WTC11 (cell line): ENCODE measurements around the gene BTBD9. TPM values are rescaled to one million over a fixed set of nuclear protein-coding genes. Genes with fewer than 3 reads are reported as not detected.

ENCODE experiments used
- ATAC-seq: fragments of 200-7000 bp; cut with Tn5 transposase; 2 replicates; pipeline ENCODE4 v1.10.0; 2021; ENCODE audit warnings: mild to moderate bottlenecking, moderate library complexity
- CTCF ChIA-PET: fragments of 300-600 bp; sonication (Branson Sonifier 250); formaldehyde crosslinking; loops from one replicate; lab custom pipeline; 2021; ENCODE audit warnings: antibody characterized with exemption; lab: Charles Lee
- POLR2A ChIA-PET: fragments of 350-600 bp; sonication (Branson Sonifier 250); formaldehyde crosslinking; loops from one replicate; lab custom pipeline; 2021; ENCODE audit warnings: antibody characterized with exemption; lab: Charles Lee
- DNase-seq: peaks from one replicate; pipeline ENCODE4 v3.0.0; 2021; ENCODE audit warnings: low spot score
- H3K27ac Mint-ChIP-seq: 2 replicates; pipeline ENCODE4 v1.8.0; 2021; ENCODE audit warnings: mixed read lengths
- H3K27me3 Mint-ChIP-seq: 2 replicates; pipeline ENCODE4 v1.8.0; 2021; ENCODE audit warnings: low read depth, mild to moderate bottlenecking, moderate library complexity, mixed read lengths
- H3K36me3 Mint-ChIP-seq: 2 replicates; pipeline ENCODE4 v1.8.0; 2021; ENCODE audit warnings: mixed read lengths
- H3K4me1 Mint-ChIP-seq: 2 replicates; pipeline ENCODE4 v1.8.0; 2022; ENCODE audit warnings: mixed read lengths
- H3K4me3 Mint-ChIP-seq: 2 replicates; pipeline ENCODE4 v1.8.0; 2021; ENCODE audit warnings: mild to moderate bottlenecking, moderate library complexity, mixed read lengths
- H3K9me3 Mint-ChIP-seq: 2 replicates; pipeline ENCODE4 v1.8.0; 2021; ENCODE audit warnings: mixed read lengths
- ATF1 ChIP-seq: sonication (generic); formaldehyde crosslinking; IDR thresholded peaks from 2 replicates; pipeline ENCODE4 v1.8.1; 2023; ENCODE audit warnings: mild to moderate bottlenecking, moderate library complexity, missing genetic modification reagents
- ATF2 ChIP-seq: sonication (generic); formaldehyde crosslinking; IDR thresholded peaks from 2 replicates; pipeline ENCODE4 v1.8.1; 2022; ENCODE audit warnings: low read depth, missing genetic modification reagents, borderline replicate concordance
- CDX4 ChIP-seq: fragments of 250-450 bp; sonication (Bioruptor Pico); IDR thresholded peaks from 2 replicates; pipeline ENCODE4 v1.9.0; 2021; ENCODE audit warnings: moderate library complexity, mild to moderate bottlenecking, inconsistent platforms, borderline replicate concordance
- CREM ChIP-seq: sonication (generic); formaldehyde crosslinking; IDR thresholded peaks from 2 replicates; pipeline ENCODE4 v1.8.1; 2022; ENCODE audit warnings: mild to moderate bottlenecking, missing genetic modification reagents, moderate library complexity
- E2F5 ChIP-seq: sonication (generic); formaldehyde crosslinking; IDR thresholded peaks from 2 replicates; pipeline ENCODE4 v1.8.1; 2022; ENCODE audit warnings: mild to moderate bottlenecking, moderate library complexity, missing genetic modification reagents
- ESRRA ChIP-seq: sonication (generic); formaldehyde crosslinking; IDR thresholded peaks from 2 replicates; pipeline ENCODE4 v1.8.1; 2022; ENCODE audit warnings: mild to moderate bottlenecking, missing genetic modification reagents, borderline replicate concordance
- GABPB1 ChIP-seq: sonication (generic); formaldehyde crosslinking; IDR thresholded peaks from 2 replicates; pipeline ENCODE4 v1.8.1; 2023; ENCODE audit warnings: mild to moderate bottlenecking, missing genetic modification reagents
- HMGA2 ChIP-seq: fragments of 250-450 bp; sonication (Bioruptor Pico); IDR thresholded peaks from 2 replicates; pipeline ENCODE4 v1.4.0; 2021; ENCODE audit warnings: mild to moderate bottlenecking, moderate library complexity
- HMGXB4 ChIP-seq: sonication (generic); formaldehyde crosslinking; IDR thresholded peaks from 2 replicates; pipeline ENCODE4 v1.8.1; 2023; ENCODE audit warnings: mild to moderate bottlenecking, moderate library complexity, missing genetic modification reagents
- IRF2 ChIP-seq: sonication (generic); formaldehyde crosslinking; IDR thresholded peaks from 2 replicates; pipeline ENCODE4 v1.8.0; 2022; ENCODE audit warnings: low read depth, missing genetic modification reagents, borderline replicate concordance
- JAZF1 ChIP-seq: fragments of 250-450 bp; sonication (Bioruptor Pico); IDR thresholded peaks from 2 replicates; pipeline ENCODE4 v1.9.0; 2021; ENCODE audit warnings: moderate library complexity, mild to moderate bottlenecking, inconsistent platforms
- KAT7 ChIP-seq: sonication (generic); formaldehyde crosslinking; IDR thresholded peaks from 2 replicates; pipeline ENCODE4 v1.8.1; 2023; ENCODE audit warnings: missing genetic modification reagents, mild to moderate bottlenecking, borderline replicate concordance
- MAX ChIP-seq: sonication (generic); formaldehyde crosslinking; IDR thresholded peaks from 2 replicates; pipeline ENCODE4 v1.8.0; 2022; ENCODE audit warnings: mild to moderate bottlenecking, missing genetic modification reagents
- NFATC4 ChIP-seq: fragments of 250-450 bp; sonication (Bioruptor Pico); IDR thresholded peaks from 2 replicates; pipeline ENCODE4 v1.9.0; 2021; ENCODE audit warnings: mild to moderate bottlenecking
- NFYB ChIP-seq: sonication (generic); formaldehyde crosslinking; conservative IDR thresholded peaks from 2 replicates; pipeline ENCODE4 v1.8.0; 2022; ENCODE audit warnings: low read depth, missing genetic modification reagents
- NR3C1 ChIP-seq: sonication (generic); formaldehyde crosslinking; conservative IDR thresholded peaks from 2 replicates; pipeline ENCODE4 v1.8.1; 2023; ENCODE audit warnings: low read depth, mild to moderate bottlenecking, missing genetic modification reagents
- OVOL2 ChIP-seq: fragments of 250-450 bp; sonication (Bioruptor Pico); IDR thresholded peaks from 2 replicates; pipeline ENCODE4 v1.9.0; 2021; ENCODE audit warnings: mild to moderate bottlenecking, borderline replicate concordance
- PRRX2 ChIP-seq: fragments of 250-450 bp; sonication (Bioruptor Pico); IDR thresholded peaks from 2 replicates; pipeline ENCODE4 v1.8.0; 2021; ENCODE audit warnings: mild to moderate bottlenecking
- TEAD1 ChIP-seq: sonication (generic); formaldehyde crosslinking; IDR thresholded peaks from 2 replicates; pipeline ENCODE4 v1.8.0; 2022; ENCODE audit warnings: mild to moderate bottlenecking, missing genetic modification reagents
- TP53 ChIP-seq: sonication (generic); formaldehyde crosslinking; IDR thresholded peaks from 2 replicates; pipeline ENCODE4 v1.8.1; 2023; ENCODE audit warnings: mild to moderate bottlenecking, missing genetic modification reagents
- ZNF396 ChIP-seq: fragments of 250-450 bp; sonication (Bioruptor Pico); IDR thresholded peaks from 2 replicates; pipeline ENCODE4 v1.8.0; 2021; ENCODE audit warnings: mild to moderate bottlenecking, moderate library complexity, borderline replicate concordance
- ZNF671 ChIP-seq: fragments of 250-450 bp; sonication (Bioruptor Pico); IDR thresholded peaks from 2 replicates; pipeline ENCODE4 v1.8.0; 2021; ENCODE audit warnings: mild to moderate bottlenecking
- total RNA-seq: library from RNA; stranded (reverse); gene quantifications from 3 replicates; pipeline ENCODE4 v1.2.3, GENCODE V29; 2021

BTBD9 gene
- total RNA-seq, 1 experiment from 2014 or later: 4.2 TPM

GRCh38 chr6:38634518-38634917 lies 5.2 kb downstream of the BTBD9 start:
- no peak for TF ChIP-seq KAT7 (CRISPR knock-in tag)
- TF ChIP-seq GABPB1 (CRISPR knock-in tag): no peak
- TF ChIP-seq NFATC4 (CRISPR knock-in tag): no peak
- no peak for TF ChIP-seq IRF2 (CRISPR knock-in tag)
- TF ChIP-seq E2F5: no peak
- TF ChIP-seq PRRX2 (CRISPR knock-in tag): no peak
- TF ChIP-seq NR3C1 (CRISPR knock-in tag): no peak
- TF ChIP-seq ATF1 (CRISPR knock-in tag): no peak
- TF ChIP-seq ATF2: no peak
- TF ChIP-seq MAX (CRISPR knock-in tag): no peak
- no peak for TF ChIP-seq ZNF671
- TF ChIP-seq HMGXB4 (CRISPR knock-in tag): no peak
- no peak for ATAC-seq
- peaks cover 6% of the 10 kb centered on the region for H3K4me1 Mint-ChIP-seq
- no peak for DNase-seq
- CTCF ChIA-PET: no interaction called here
- H3K27me3 Mint-ChIP-seq: peaks cover 3% of the 10 kb centered on the region; the same call in 1 of the 2 replicates
- H3K4me3 Mint-ChIP-seq: no peak overlapping the region
- POLR2A ChIA-PET: no interaction called here
- no peaks in the 10 kb centered on the region for H3K36me3 Mint-ChIP-seq
- H3K27ac Mint-ChIP-seq: no peak overlapping the region
- peaks cover 5% of the 10 kb centered on the region for H3K9me3 Mint-ChIP-seq

GRCh38 chr6:38632490-38632889 lies 7.2 kb downstream of the BTBD9 start:
- Mint-ChIP-seq H3K27me3 (no peaks in the 10 kb centered on the region), H3K4me3 (no peak overlapping the region), H3K36me3 (no peaks in the 10 kb centered on the region), H3K9me3 (peaks cover 5% of the 10 kb centered on the region), H3K27ac (no peak overlapping the region), H3K4me1 (no peaks in the 10 kb centered on the region)
- ChIA-PET CTCF (no interaction called here), POLR2A (no interaction called here)
- no peak for DNase-seq
- ATAC-seq: no peak
- TF ChIP-seq NR3C1 (CRISPR knock-in tag) (no peak), TEAD1 (CRISPR knock-in tag) (no peak), NFYB (CRISPR knock-in tag) (no peak), ZNF396 (CRISPR knock-in tag) (no peak), HMGA2 (CRISPR knock-in tag) (no peak), ESRRA (CRISPR knock-in tag) (no peak), JAZF1 (CRISPR knock-in tag) (no peak)

GRCh38 chr6:38631186-38631783 lies 8.4 kb downstream of the BTBD9 start:
- DNase-seq (no peak), ATAC-seq (no peak)
- H3K9me3 Mint-ChIP-seq: peaks cover 5% of the 10 kb centered on the region
- POLR2A ChIA-PET: no interaction called here
- H3K27ac Mint-ChIP-seq: no peak overlapping the region
- no peaks in the 10 kb centered on the region for H3K36me3 Mint-ChIP-seq
- H3K27me3 Mint-ChIP-seq: no peaks in the 10 kb centered on the region
- TF ChIP-seq TP53 (CRISPR knock-in tag): no peak
- no peak for TF ChIP-seq CREM (CRISPR knock-in tag)
- no peak for TF ChIP-seq CDX4 (CRISPR knock-in tag)
- TF ChIP-seq OVOL2 (CRISPR knock-in tag): no peak
- CTCF ChIA-PET: no interaction called here
- H3K4me1 Mint-ChIP-seq: no peaks in the 10 kb centered on the region
- no peak overlapping the region for H3K4me3 Mint-ChIP-seq
